AG10803 (cell line): ENCODE data around the gene DNTT.
"Not testable (repeated sequence)": the region's sequence is repeated elsewhere in the genome, so short reads cannot be mapped to it uniquely, and the experiment has no call there.

Source experiments
- DNase-seq: peaks from one replicate; pipeline ENCODE4 v3.0.0; 2010; ENCODE audit warnings: low read depth
- H3K4me3 ChIP-seq: 2 replicates; pipeline ENCODE4 v1.5.1; 2011; ENCODE audit warnings: mild to moderate bottlenecking, low read length, control low read depth
- CTCF ChIP-seq: conservative IDR thresholded peaks from 2 replicates; pipeline ENCODE4 v1.5.1; 2011; ENCODE audit warnings: mild to moderate bottlenecking, low read length, control low read depth, inconsistent platforms

Gene DNTT

GRCh38 chr10:96297486-96297885 lies 6.7 kb upstream of the DNTT start:
- H3K4me3 ChIP-seq = no peak overlapping the region
- DNase-seq = no peak
- no peak for TF ChIP-seq CTCF

- H3K4me3 ChIP-seq = no peak overlapping the region
- DNase-seq = no peak
- TF ChIP-seq CTCF = no peak
Observed at GRCh38 chr10:96298362-96298761, 5.9 kb upstream of the DNTT start.

DNA sequence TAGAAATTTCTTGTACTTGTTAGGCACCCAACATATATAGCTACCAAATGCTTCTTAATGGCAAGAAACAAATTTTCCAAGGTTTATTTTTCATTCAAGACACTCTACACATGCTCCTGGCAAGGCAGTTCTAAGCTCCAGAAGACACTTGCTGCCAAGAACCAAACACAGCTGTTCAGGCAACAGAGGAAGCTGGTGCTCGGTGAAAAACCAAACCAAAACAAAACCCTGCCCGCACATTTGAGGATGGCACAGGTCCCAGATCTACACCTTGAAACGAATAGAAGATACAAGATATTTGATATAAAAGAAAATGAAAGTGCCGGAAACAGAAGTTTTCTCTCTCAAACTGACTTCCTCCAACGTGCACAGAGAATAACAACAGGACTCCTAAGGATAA lies 4.9 kb upstream of the DNTT start:
- no peak for DNase-seq
- H3K4me3 ChIP-seq = no peak overlapping the region
- no peak for TF ChIP-seq CTCF

DNA sequence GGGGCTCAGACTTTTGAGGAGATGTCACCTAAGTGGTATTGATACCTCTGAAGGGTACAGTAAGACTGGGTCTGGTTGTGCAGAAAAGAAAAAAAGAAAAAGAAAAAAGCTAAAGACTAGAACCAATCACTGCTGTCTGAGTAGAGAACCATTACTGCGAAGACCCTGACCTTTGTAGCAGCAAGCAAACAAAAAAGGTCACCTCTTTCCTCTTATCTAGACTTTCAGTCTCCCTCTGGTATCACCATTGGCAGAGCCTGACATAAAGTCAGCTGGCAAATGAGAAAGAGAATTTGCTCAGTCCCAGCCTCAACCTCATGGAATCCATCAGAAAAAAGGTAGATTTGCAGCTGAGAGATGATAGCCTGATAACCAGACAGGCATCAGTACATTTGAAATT lies 2.6 kb upstream of the DNTT start:
- DNase-seq = no peak
- TF ChIP-seq CTCF = no peak
- no peak overlapping the region for H3K4me3 ChIP-seq

GRCh38 chr10:96305019-96305418 lies 785 bp downstream of the DNTT start:
- TF ChIP-seq CTCF = no peak
- H3K4me3 ChIP-seq = no peak overlapping the region

DNA sequence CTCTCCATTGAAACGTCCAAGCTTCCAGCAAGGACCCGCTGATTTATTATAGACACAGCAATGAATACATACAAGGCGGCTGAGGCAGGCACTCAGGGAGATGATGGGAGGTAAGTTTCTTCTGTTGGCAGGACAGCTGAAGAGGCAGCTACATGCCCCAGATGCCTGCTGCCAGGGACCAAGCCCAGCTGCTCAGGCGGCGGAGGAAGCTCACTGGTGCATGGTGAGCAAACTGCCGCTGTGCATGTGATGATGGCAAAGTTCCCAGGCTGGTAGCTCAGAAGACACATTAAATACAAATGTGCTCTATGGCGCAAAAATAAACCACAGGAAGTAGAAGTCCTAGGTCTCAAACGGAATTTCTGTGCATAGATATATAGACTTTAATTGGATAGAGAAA lies 2.3 kb downstream of the DNTT start:
- peak; percentile 7 for DNase-seq
- no peak for TF ChIP-seq CTCF
- no peak overlapping the region for H3K4me3 ChIP-seq

More at GRCh38 chr10:96305019-96305418, 785 bp downstream of the DNTT start:
- no peak for DNase-seq

GRCh38 chr10:96308854-96309253 lies 4.6 kb downstream of the DNTT start:
- H3K4me3 ChIP-seq, DNase-seq: not testable (repeated sequence)
